GM12878 (cell line): Measurements from ENCODE around the gene PRPF18. TPM values are rescaled to one million over a fixed set of nuclear protein-coding genes. Genes with fewer than 3 reads are reported as not detected.
A peak's percentile ranks its signal among the peaks of the same experiment; 100 is the strongest.

Experiments used
- ATAC-seq: fragments of 200-7000 bp; cut with Tn5 transposase; 3 replicates; pipeline ENCODE4 v1.9.1; 2020; ENCODE audit warnings: mild to moderate bottlenecking, moderate library complexity
- BruUV-seq: library from RNA; stranded (reverse); fragments of 400-500 nt; replicated peaks from 2 replicates; lab custom pipeline; 2021; lab: Mats Ljungman, UMichigan
- CTCF ChIA-PET: fragments of 300-600 bp; sonication (Branson Sonifier 250); formaldehyde crosslinking; extraction: SDS; loops from one replicate; lab custom pipeline; 2021; ENCODE audit warnings: inconsistent platforms; lab: Yijun Ruan, JAX
- POLR2A ChIA-PET: fragments of 350-600 bp; formaldehyde crosslinking; extraction: SDS; loops from one replicate; lab custom pipeline; 2021; ENCODE audit warnings: inconsistent platforms; lab: Charles Lee
- RAD21 ChIA-PET: fragments of 300-600 bp; sonication (Branson Sonifier 250); formaldehyde crosslinking; loops from one replicate; lab custom pipeline; 2023; ENCODE audit warnings: antibody characterized with exemption; ENCODE audit not compliant: unreplicated experiment; lab: Charles Lee
- SMC1A ChIA-PET: fragments of 300-600 bp; sonication (Branson Sonifier 250); formaldehyde crosslinking; loops from one replicate; lab custom pipeline; 2023; ENCODE audit not compliant: unreplicated experiment, uncharacterized antibody; lab: Charles Lee
- DNase-seq: peaks from one replicate; pipeline ENCODE4 v3.0.0-alpha.2; 2011; ENCODE audit warnings: low read depth, low spot score
- FAIRE-seq: peaks from 3 replicates; lab custom pipeline; 2011; peaks lifted over from hg19 to GRCh38; lab: Jason Lieb, UNC
- H2AFZ ChIP-seq: 2 replicates; pipeline ENCODE4 v1.6.0; 2011; ENCODE audit warnings: low read depth, low read length, control low read depth; ENCODE audit not compliant: control insufficient read depth
- H3K27ac ChIP-seq: 2 replicates; pipeline ENCODE4 v1.5.1; 2011; ENCODE audit warnings: control low read depth; ENCODE audit not compliant: control insufficient read depth, insufficient read depth
- H3K27me3 ChIP-seq, 2 experiments: replicated peaks in 1 of 2; 2 replicates each; pipeline versions ENCODE4 v1.6.0 to v1.6.1; 2011; ENCODE audit warnings: low read length in 1 of 2; ENCODE audit not compliant: control insufficient read depth in 2 of 2, insufficient read depth in 2 of 2
- H3K36me3 ChIP-seq, 2 experiments: 2 replicates each; pipeline ENCODE4 v1.5.1; 2011; ENCODE audit warnings: low read length in 1 of 2; ENCODE audit not compliant: control insufficient read depth in 2 of 2, insufficient read depth in 2 of 2
- H3K4me1 ChIP-seq: 2 replicates; pipeline ENCODE4 v1.6.1; 2011; ENCODE audit warnings: mild to moderate bottlenecking, low read length, moderate library complexity, mixed read lengths; ENCODE audit not compliant: control insufficient read depth, insufficient read depth
- H3K4me2 ChIP-seq: 2 replicates; pipeline ENCODE4 v1.6.0; 2011; ENCODE audit warnings: control low read depth; ENCODE audit not compliant: control insufficient read depth, insufficient read depth
- H3K4me3 ChIP-seq: fragments of 200-600 bp; sonication (generic); 2 replicates; pipeline ENCODE4 v1.5.1; 2016
- H3K79me2 ChIP-seq: 2 replicates; pipeline ENCODE4 v1.6.0; 2011; ENCODE audit warnings: low read length; ENCODE audit not compliant: control insufficient read depth, insufficient read depth
- H3K9ac ChIP-seq: 2 replicates; pipeline ENCODE4 v1.8.0; 2011; ENCODE audit warnings: low read length, control low read depth, mixed read lengths; ENCODE audit not compliant: control insufficient read depth, insufficient read depth
- H3K9me3 ChIP-seq: replicated peaks from 3 replicates; pipeline ENCODE4 v1.5.1; 2011; ENCODE audit warnings: mild to moderate bottlenecking, low read length; ENCODE audit not compliant: control insufficient read depth, insufficient read depth
- H4K20me1 ChIP-seq: 2 replicates; pipeline ENCODE4 v1.6.0; 2011; ENCODE audit not compliant: control insufficient read depth, insufficient read depth
- CREB1 ChIP-seq: IDR thresholded peaks from 2 replicates; pipeline ENCODE4 v1.6.1; 2012; ENCODE audit warnings: low read depth, mild to moderate bottlenecking, inconsistent platforms
- CREM ChIP-seq: IDR thresholded peaks from 2 replicates; pipeline ENCODE4 v1.6.1; 2014; ENCODE audit warnings: antibody characterized with exemption, low read depth
- EGR1 ChIP-seq, 2 experiments: IDR thresholded peaks; 1 replicate in 1 of 2; 2 replicates in 1 of 2; pipeline ENCODE4 v1.6.1; 2011 to 2012; ENCODE audit warnings: low read depth in 2 of 2, low read length in 2 of 2, borderline replicate concordance in 1 of 2, mild to moderate bottlenecking in 1 of 2, moderate library complexity in 1 of 2
- MTA3 ChIP-seq: IDR thresholded peaks from 2 replicates; pipeline ENCODE4 v1.6.1; 2012; ENCODE audit warnings: low read length, inconsistent platforms, borderline replicate concordance
- RFX5 ChIP-seq: IDR thresholded peaks from 2 replicates; pipeline ENCODE4 v1.6.1; 2011; ENCODE audit warnings: low read depth, low read length, improper control_type of control experiment
- RUNX3 ChIP-seq: IDR thresholded peaks from 2 replicates; pipeline ENCODE4 v1.6.1; 2012; ENCODE audit warnings: low read length, inconsistent platforms
- WRNIP1 ChIP-seq: IDR thresholded peaks from 2 replicates; pipeline ENCODE4 v1.6.1; 2011; ENCODE audit warnings: low read depth, low read length, improper control_type of control experiment, borderline replicate concordance
- WGBS: methylation state at CpG from one replicate; pipeline ENCODE4 v1.1.6; 2016; ENCODE audit warnings: low lambda C conversion rate; ENCODE audit not compliant: insufficient replicate concordance, insufficient coverage; ENCODE audit errors: missing lambda C conversion rate; 5-methylcytosine and 5-hydroxymethylcytosine counted together
- in situ Hi-C: fragments of 300-500 bp; cut with MboI; formaldehyde crosslinking; loops from 9 replicates; pipeline ENCODE4 v1.14.3; 2018; ENCODE audit warnings: mixed read lengths
- intact Hi-C: fragments of 100-400 bp; cut with micrococcal nuclease; formaldehyde crosslinking; loops from one replicate; pipeline ENCODE4 v1.14.2; 2022; ENCODE audit not compliant: unreplicated experiment
- polyA plus RNA-seq, 11 experiments: library from polyadenylated mRNA; depleted of rRNA in 4 of 11; unstranded in 6 of 11; stranded (reverse) in 5 of 11; fragments of >200 nt; fragmentation: Nextera tagmentation in 4 of 11; fragmentation: Illumina TruSeq in 1 of 11; extraction: Ambion mirVana in 4 of 11; extraction: Trizol in 1 of 11; gene quantifications; 1 replicate in 1 of 11; 2 replicates in 10 of 11; pipeline versions ENCODE4 v1.2.1 to v1.2.3, GENCODE V29; 2011 to 2016; ENCODE audit warnings: inconsistent platforms in 2 of 11, missing spikeins in 2 of 11, low read depth in 1 of 11
- total RNA-seq, 4 experiments: library from RNA; depleted of rRNA in 3 of 4; stranded (reverse); fragments of >200 nt in 3 of 4; fragmentation: Illumina TruSeq in 1 of 4; extraction: Trizol in 1 of 4; gene quantifications; 2 replicates each; pipeline versions ENCODE4 v1.2.1 to v1.2.3, GENCODE V29; 2013 to 2021
- TF ChIP-seq, protein P1 (sequence below): fragments of 450-650 bp; IDR thresholded peaks from 2 replicates; pipeline ENCODE4 v1.6.1; 2017; ENCODE audit warnings: mild to moderate bottlenecking, moderate library complexity
- TF ChIP-seq, protein P2 (sequence below): fragments of 450-650 bp; IDR thresholded peaks from 2 replicates; pipeline ENCODE4 v1.6.1; 2016; ENCODE audit warnings: mild to moderate bottlenecking

Gene PRPF18
- total and polyA plus RNA-seq, 10 of the 15 experiments (the other 5 are each of a cell fraction or from before 2014, with no cell fraction given): 15.6 to 35.8 (median 28.8) TPM

DNA sequence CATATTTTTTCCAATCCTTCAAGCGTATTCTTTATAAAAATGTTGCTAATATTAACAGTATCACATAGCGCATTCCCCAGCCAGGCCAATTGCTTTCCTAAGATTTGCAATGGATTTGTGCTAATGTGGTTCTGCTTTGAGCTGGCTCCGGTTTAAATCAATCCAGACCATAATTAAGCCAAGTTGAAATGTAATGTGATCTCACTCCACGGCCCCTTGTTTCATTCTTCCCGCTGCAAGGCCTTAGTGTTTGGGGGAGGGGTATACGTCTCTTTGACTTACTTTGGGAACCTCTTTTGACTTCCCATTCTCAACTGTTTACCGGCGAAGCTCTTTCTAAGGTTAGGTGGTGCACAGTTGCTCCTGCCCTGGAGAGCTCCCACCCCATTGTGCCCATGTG, 86.4 kb downstream of the PRPF18 start:
- peaks cover 8 to 31% of the 10 kb centered on the region in 2 experiments for H3K36me3 ChIP-seq
- CTCF ChIA-PET: interaction anchor here (2.4 kb wide), 1 partner anchor 13 kb away, joined by 8 read pairs; no protein-coding TSS in a partner anchor
- H3K4me3 ChIP-seq: no peak overlapping the region
- H3K27me3 ChIP-seq: no peaks in the 10 kb centered on the region
- 80% methylated on average over 8 of the region's 8 CpGs for WGBS
- in situ Hi-C loops: no loop called here
- no peak overlapping the region for H3K27ac ChIP-seq
- SMC1A ChIA-PET: no interaction called here
- no TSS peak for BruUV-seq
- H3K4me1 ChIP-seq: no peaks in the 10 kb centered on the region
- ATAC-seq: no peak
- H2AFZ ChIP-seq: no peak overlapping the region
- no peak for DNase-seq
- H3K79me2 ChIP-seq: no peaks in the 10 kb centered on the region
- RAD21 ChIA-PET: no interaction called here
- intact Hi-C loops: no loop called here
- no peak for FAIRE-seq
- no peak for TF ChIP-seq WRNIP1
- TF ChIP-seq RUNX3: no peak
- no peak for TF ChIP-seq MTA3
- no peak for TF ChIP-seq EGR1 (IDR thresholded peaks at IDR 0.05; ENCODE audit: borderline replicate concordance in 1 of 2, low read depth in 2 of 2, low read length in 2 of 2)
- no peak for TF ChIP-seq RFX5
- no peak overlapping the region for H3K4me2 ChIP-seq
- H4K20me1 ChIP-seq: no peaks in the 10 kb centered on the region; the same call in 1 of the 2 replicates
- POLR2A ChIA-PET: interaction anchor here (0.6 kb wide), 1 partner anchor 38 kb away, joined by 4 read pairs; no protein-coding TSS in a partner anchor
- no peak overlapping the region for H3K9ac ChIP-seq
- H3K9me3 ChIP-seq: no peaks in the 10 kb centered on the region

DNA sequence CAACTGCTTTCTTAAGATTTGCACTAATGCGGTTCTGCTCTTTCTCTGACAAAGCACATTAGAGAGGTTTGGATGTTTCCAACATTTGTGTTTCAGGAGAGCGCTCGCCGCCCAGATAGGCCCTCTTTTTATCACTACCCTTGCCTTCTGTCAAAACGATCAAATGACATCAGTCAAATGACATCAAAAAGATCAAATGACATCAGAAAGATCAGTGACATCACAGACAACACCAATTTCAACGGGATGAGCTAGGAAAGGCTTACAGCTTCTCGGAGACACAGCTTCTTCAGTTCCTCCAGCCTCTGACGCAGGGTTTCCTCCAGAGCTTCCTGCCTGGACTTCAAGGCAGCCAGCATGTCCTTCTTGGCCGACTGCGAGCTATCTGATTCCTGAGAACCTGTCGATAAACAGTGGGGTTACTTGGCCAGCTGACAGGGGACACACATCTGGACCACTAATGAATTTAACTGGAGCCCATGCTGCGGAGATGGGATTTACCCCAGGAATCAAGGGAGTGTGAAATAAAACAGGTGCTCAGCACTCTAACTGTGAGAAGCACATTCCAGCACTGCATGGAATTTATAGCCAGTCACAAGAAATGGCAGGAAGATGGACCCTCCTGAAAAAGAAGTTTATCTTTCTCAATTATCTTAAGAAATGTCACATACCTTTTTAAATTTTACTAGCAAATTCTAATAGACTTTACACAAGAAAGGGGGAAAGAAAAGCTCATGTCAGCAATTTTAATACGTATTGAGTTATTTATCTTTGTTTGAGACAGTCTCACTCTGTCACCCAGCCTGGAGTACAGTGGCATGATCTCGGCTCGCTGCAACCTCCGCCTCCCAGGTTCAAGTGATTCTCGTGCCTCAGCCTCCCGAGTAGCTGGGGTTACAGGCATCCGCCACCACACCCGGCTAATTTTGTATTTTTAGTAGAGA, 88.2 kb downstream of the PRPF18 start:
- no peak overlapping the region for H3K9ac ChIP-seq
- H4K20me1 ChIP-seq: no peaks in the 10 kb centered on the region; the same call in 1 of the 2 replicates
- CTCF ChIA-PET: no interaction called here
- no peak overlapping the region for H3K4me3 ChIP-seq
- H3K27ac ChIP-seq: no peak overlapping the region
- no peak for DNase-seq
- H3K9me3 ChIP-seq: no peaks in the 10 kb centered on the region
- RAD21 ChIA-PET: no interaction called here
- POLR2A ChIA-PET: interaction anchor here (1.0 kb wide), 1 partner anchor 8 kb away, joined by 3 read pairs; no protein-coding TSS in a partner anchor
- ATAC-seq: no peak
- no peaks in the 10 kb centered on the region for H3K27me3 ChIP-seq
- H3K79me2 ChIP-seq: no peaks in the 10 kb centered on the region; the same call in 1 of the 2 replicates
- intact Hi-C loops: no loop called here
- no peak overlapping the region for H3K4me2 ChIP-seq
- TF ChIP-seq, protein P1, sequence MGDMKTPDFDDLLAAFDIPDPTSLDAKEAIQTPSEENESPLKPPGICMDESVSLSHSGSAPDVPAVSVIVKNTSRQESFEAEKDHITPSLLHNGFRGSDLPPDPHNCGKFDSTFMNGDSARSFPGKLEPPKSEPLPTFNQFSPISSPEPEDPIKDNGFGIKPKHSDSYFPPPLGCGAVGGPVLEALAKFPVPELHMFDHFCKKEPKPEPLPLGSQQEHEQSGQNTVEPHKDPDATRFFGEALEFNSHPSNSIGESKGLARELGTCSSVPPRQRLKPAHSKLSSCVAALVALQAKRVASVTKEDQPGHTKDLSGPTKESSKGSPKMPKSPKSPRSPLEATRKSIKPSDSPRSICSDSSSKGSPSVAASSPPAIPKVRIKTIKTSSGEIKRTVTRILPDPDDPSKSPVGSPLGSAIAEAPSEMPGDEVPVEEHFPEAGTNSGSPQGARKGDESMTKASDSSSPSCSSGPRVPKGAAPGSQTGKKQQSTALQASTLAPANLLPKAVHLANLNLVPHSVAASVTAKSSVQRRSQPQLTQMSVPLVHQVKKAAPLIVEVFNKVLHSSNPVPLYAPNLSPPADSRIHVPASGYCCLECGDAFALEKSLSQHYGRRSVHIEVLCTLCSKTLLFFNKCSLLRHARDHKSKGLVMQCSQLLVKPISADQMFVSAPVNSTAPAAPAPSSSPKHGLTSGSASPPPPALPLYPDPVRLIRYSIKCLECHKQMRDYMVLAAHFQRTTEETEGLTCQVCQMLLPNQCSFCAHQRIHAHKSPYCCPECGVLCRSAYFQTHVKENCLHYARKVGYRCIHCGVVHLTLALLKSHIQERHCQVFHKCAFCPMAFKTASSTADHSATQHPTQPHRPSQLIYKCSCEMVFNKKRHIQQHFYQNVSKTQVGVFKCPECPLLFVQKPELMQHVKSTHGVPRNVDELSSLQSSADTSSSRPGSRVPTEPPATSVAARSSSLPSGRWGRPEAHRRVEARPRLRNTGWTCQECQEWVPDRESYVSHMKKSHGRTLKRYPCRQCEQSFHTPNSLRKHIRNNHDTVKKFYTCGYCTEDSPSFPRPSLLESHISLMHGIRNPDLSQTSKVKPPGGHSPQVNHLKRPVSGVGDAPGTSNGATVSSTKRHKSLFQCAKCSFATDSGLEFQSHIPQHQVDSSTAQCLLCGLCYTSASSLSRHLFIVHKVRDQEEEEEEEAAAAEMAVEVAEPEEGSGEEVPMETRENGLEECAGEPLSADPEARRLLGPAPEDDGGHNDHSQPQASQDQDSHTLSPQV: no peak
- peak; percentile 50; the same call in 1 of the 2 replicates for TF ChIP-seq CREM
- TF ChIP-seq, protein P2, sequence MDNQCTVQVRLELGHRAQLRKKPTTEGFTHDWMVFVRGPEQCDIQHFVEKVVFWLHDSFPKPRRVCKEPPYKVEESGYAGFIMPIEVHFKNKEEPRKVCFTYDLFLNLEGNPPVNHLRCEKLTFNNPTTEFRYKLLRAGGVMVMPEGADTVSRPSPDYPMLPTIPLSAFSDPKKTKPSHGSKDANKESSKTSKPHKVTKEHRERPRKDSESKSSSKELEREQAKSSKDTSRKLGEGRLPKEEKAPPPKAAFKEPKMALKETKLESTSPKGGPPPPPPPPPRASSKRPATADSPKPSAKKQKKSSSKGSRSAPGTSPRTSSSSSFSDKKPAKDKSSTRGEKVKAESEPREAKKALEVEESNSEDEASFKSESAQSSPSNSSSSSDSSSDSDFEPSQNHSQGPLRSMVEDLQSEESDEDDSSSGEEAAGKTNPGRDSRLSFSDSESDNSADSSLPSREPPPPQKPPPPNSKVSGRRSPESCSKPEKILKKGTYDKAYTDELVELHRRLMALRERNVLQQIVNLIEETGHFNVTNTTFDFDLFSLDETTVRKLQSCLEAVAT: no peak
- peak; percentile 65; the same call in 1 of the 2 replicates for TF ChIP-seq CREB1
- peaks cover 7 to 27% of the 10 kb centered on the region in 2 experiments for H3K36me3 ChIP-seq
- in situ Hi-C loops: no loop called here
- no TSS peak for BruUV-seq
- no peak for FAIRE-seq
- H2AFZ ChIP-seq: no peak overlapping the region
- no peaks in the 10 kb centered on the region for H3K4me1 ChIP-seq
- WGBS: 89% methylated on average over 20 of the region's 20 CpGs
- SMC1A ChIA-PET: interaction anchor here (0.9 to 2.2 kb wide), 3 partner anchors 11 to 45 kb away, joined by 3 to 5 read pairs (median 3); no protein-coding TSS in a partner anchor
